K562 (cell line): ENCODE measurements around the gene UBAC2. TPM values are rescaled to one million over a fixed set of nuclear protein-coding genes. Genes with fewer than 3 reads are reported as not detected.

ENCODE experiments used
- ATAC-seq: fragments of 200-7000 bp; cut with Tn5 transposase; 3 replicates; pipeline ENCODE4 v1.9.1; 2020; ENCODE audit warnings: moderate library complexity
- BruUV-seq: library from RNA; stranded (reverse); fragments of 400-500 nt; replicated peaks from 2 replicates; lab custom pipeline; 2021; lab: Mats Ljungman, UMichigan
- CTCF ChIA-PET: fragments of 300-600 bp; formaldehyde crosslinking; extraction: SDS; loops from one replicate; lab custom pipeline; 2021; ENCODE audit warnings: low intra/inter-chr PET ratio; lab: Yijun Ruan, JAX
- POLR2A ChIA-PET: fragments of 300-600, 350-650 bp; sonication (Branson Sonifier 250); formaldehyde crosslinking; extraction: SDS; loops from one replicate; lab custom pipeline; 2021; ENCODE audit warnings: antibody characterized with exemption, inconsistent platforms; lab: Yijun Ruan, JAX
- DNase-seq, 4 experiments: peaks; one replicate each; pipeline versions ENCODE4 v3.0.0 to v3.0.0-alpha.2; 2011 to 2018; ENCODE audit warnings: low spot score in 3 of 4, mixed read lengths in 3 of 4; ENCODE audit errors: extremely low read depth in 1 of 4
- FAIRE-seq: peaks from 2 replicates; lab custom pipeline; 2011; peaks lifted over from hg19 to GRCh38; lab: Jason Lieb, UNC
- H2AFZ ChIP-seq: 2 replicates; pipeline ENCODE4 v1.6.0; 2011; ENCODE audit warnings: low read depth, low read length, control low read depth, inconsistent platforms
- H3K27ac ChIP-seq: fragments of 200-600 bp; 3 replicates; pipeline ENCODE4 v1.8.0; 2011; ENCODE audit warnings: low read depth, mild to moderate bottlenecking, control low read depth, inconsistent platforms, low read length, moderate library complexity, mixed read lengths; ENCODE audit errors: extremely low read depth
- H3K27me3 ChIP-seq, 2 experiments: fragments of 300-600 bp in 1 of 2; 2 replicates in 1 of 2; 3 replicates in 1 of 2; pipeline versions ENCODE4 v1.6.0 to v1.8.0; 2011; ENCODE audit warnings: inconsistent platforms in 2 of 2, low read length in 2 of 2, mild to moderate bottlenecking in 1 of 2, mixed read lengths in 1 of 2, moderate library complexity in 1 of 2; ENCODE audit not compliant: control insufficient read depth in 2 of 2, insufficient read depth in 2 of 2
- H3K36me3 ChIP-seq: fragments of 300-600 bp; 3 replicates; pipeline ENCODE4 v1.8.0; 2011; ENCODE audit warnings: mild to moderate bottlenecking, low read length, inconsistent platforms; ENCODE audit not compliant: control insufficient read depth, insufficient read depth
- H3K4me1 ChIP-seq, 2 experiments: fragments of 200-600 bp in 1 of 2; replicated peaks in 1 of 2; 2 replicates in 1 of 2; 3 replicates in 1 of 2; pipeline versions ENCODE4 v1.5.1 to v1.8.0; 2011; ENCODE audit warnings: inconsistent platforms in 2 of 2, low read length in 2 of 2, mild to moderate bottlenecking in 1 of 2, mixed read lengths in 1 of 2, moderate library complexity in 1 of 2; ENCODE audit not compliant: control insufficient read depth in 2 of 2, insufficient read depth in 2 of 2
- H3K4me2 ChIP-seq: 2 replicates; pipeline ENCODE4 v1.6.1; 2011; ENCODE audit warnings: low read length, control low read depth, inconsistent platforms, mixed read lengths; ENCODE audit not compliant: insufficient read depth
- H3K4me3 ChIP-seq: fragments of 200-600 bp; sonication (generic), shearing (Covaris generic); 2 replicates; pipeline ENCODE4 v1.5.1; 2016; ENCODE audit warnings: control low read depth, inconsistent platforms
- H3K79me2 ChIP-seq: fragments of 200-600 bp; 3 replicates; pipeline ENCODE4 v1.8.0; 2011; ENCODE audit warnings: low read length, inconsistent platforms; ENCODE audit not compliant: control insufficient read depth, insufficient read depth
- H3K9ac ChIP-seq, 2 experiments: 2 replicates each; pipeline versions ENCODE4 v1.6.0 to v1.6.1; 2011; ENCODE audit warnings: low read depth in 2 of 2, low read length in 2 of 2, control low read depth in 1 of 2, inconsistent platforms in 1 of 2, mild to moderate bottlenecking in 1 of 2, mixed read lengths in 1 of 2; ENCODE audit not compliant: insufficient read depth in 1 of 2
- H3K9me1 ChIP-seq: one replicate; pipeline ENCODE4 v1.6.0; 2011; ENCODE audit warnings: inconsistent platforms, mild to moderate bottlenecking, low read length, moderate library complexity; ENCODE audit not compliant: control insufficient read depth, insufficient read depth
- H3K9me3 ChIP-seq: replicated peaks from 2 replicates; pipeline ENCODE4 v1.5.1; 2011; ENCODE audit warnings: low read depth, low read length, inconsistent platforms; ENCODE audit not compliant: control insufficient read depth, insufficient read depth
- H4K20me1 ChIP-seq: replicated peaks from 2 replicates; pipeline ENCODE4 v1.6.1; 2011; ENCODE audit warnings: low read length, inconsistent platforms, mixed read lengths; ENCODE audit not compliant: control insufficient read depth, insufficient read depth
- ADNP ChIP-seq: fragments of 200-800 bp; sonication (Bioruptor generic); IDR thresholded peaks from 2 replicates; pipeline ENCODE4 v1.6.1; 2016; ENCODE audit warnings: missing genetic modification characterization, missing compliant biosample characterization
- EWSR1 ChIP-seq: fragments of 450-650 bp; IDR thresholded peaks from 2 replicates; pipeline ENCODE4 v1.6.1; 2018; ENCODE audit warnings: borderline replicate concordance, mild to moderate bottlenecking, low read depth, moderate library complexity; ENCODE audit not compliant: partially characterized antibody
- FOXJ3 ChIP-seq: sonication (generic); formaldehyde crosslinking; IDR thresholded peaks from 2 replicates; pipeline ENCODE4 v1.4.0; 2020; ENCODE audit warnings: mild to moderate bottlenecking, missing genetic modification reagents
- FUS ChIP-seq: fragments of 200-400 bp; formaldehyde crosslinking; optimal IDR thresholded peaks from 2 replicates; pipeline ENCODE3; 2017; ENCODE audit warnings: low read depth, low read length
- IRF2 ChIP-seq: sonication (generic); formaldehyde crosslinking; IDR thresholded peaks from 2 replicates; pipeline ENCODE4 v1.8.1; 2022; ENCODE audit warnings: mild to moderate bottlenecking, missing genetic modification reagents
- IRF9 ChIP-seq: fragments of 450-650 bp; IDR thresholded peaks from 2 replicates; pipeline ENCODE4 v1.6.1; 2016; ENCODE audit warnings: missing biosample characterization, missing genetic modification characterization
- KDM1A ChIP-seq, 2 experiments: fragments of 450-650 bp; IDR thresholded peaks; 2 replicates each; pipeline ENCODE4 v1.6.1; 2016; ENCODE audit warnings: mild to moderate bottlenecking in 2 of 2
- KHSRP ChIP-seq: fragments of 450-650 bp; IDR thresholded peaks from 2 replicates; pipeline ENCODE4 v1.6.1; 2017
- MEIS2 ChIP-seq: fragments of 450-650 bp; IDR thresholded peaks from 2 replicates; pipeline ENCODE4 v1.6.1; 2014; ENCODE audit warnings: mild to moderate bottlenecking; ENCODE audit not compliant: partially characterized antibody
- MYC ChIP-seq, 2 experiments: fragments of 250-450 bp in 1 of 2; sonication (Bioruptor Pico) in 1 of 2; IDR thresholded peaks; 2 replicates each; pipeline versions ENCODE4 v1.5.1 to v1.6.1; 2012 to 2021; ENCODE audit warnings: low read depth in 2 of 2, borderline replicate concordance in 1 of 2, improper control_type of control experiment in 1 of 2, low read length in 1 of 2, mild to moderate bottlenecking in 1 of 2, moderate library complexity in 1 of 2
- PBX2 ChIP-seq, 2 experiments: IDR thresholded peaks in 1 of 2; conservative IDR thresholded peaks in 1 of 2; 2 replicates each; pipeline ENCODE4 v1.6.1; 2016; ENCODE audit warnings: low read depth in 2 of 2, mild to moderate bottlenecking in 1 of 2, missing compliant biosample characterization in 1 of 2, missing genetic modification characterization in 1 of 2, moderate library complexity in 1 of 2
- POLR2G ChIP-seq: fragments of 200-400 bp; formaldehyde crosslinking; IDR thresholded peaks from 2 replicates; pipeline ENCODE4 v1.6.1; 2017; ENCODE audit warnings: low read depth, mild to moderate bottlenecking, antibody characterized with exemption, low read length, moderate library complexity
- POLR3A ChIP-seq: IDR thresholded peaks from 2 replicates; pipeline ENCODE4 v1.6.1; 2011; ENCODE audit warnings: borderline replicate concordance, mild to moderate bottlenecking, moderate library complexity; ENCODE audit not compliant: insufficient read length, insufficient read depth; ENCODE audit errors: extremely low read depth
- SETDB1 ChIP-seq: IDR thresholded peaks from one replicate; pipeline ENCODE4 v1.6.1; 2012; ENCODE audit warnings: low read length, control low read depth, inconsistent platforms
- THRB ChIP-seq: fragments of 450-650 bp; formaldehyde crosslinking; conservative IDR thresholded peaks from 2 replicates; pipeline ENCODE4 v1.4.0; 2022; ENCODE audit warnings: mild to moderate bottlenecking, missing genetic modification characterization
- ZNF324 ChIP-seq: fragments of 250-450 bp; sonication (Bioruptor Pico); IDR thresholded peaks from 2 replicates; pipeline ENCODE4 v1.4.0; 2020; ENCODE audit warnings: mild to moderate bottlenecking
- ZNF57 ChIP-seq: fragments of 450-650 bp; formaldehyde crosslinking; IDR thresholded peaks from 2 replicates; pipeline ENCODE4 v1.4.0; 2020; ENCODE audit warnings: mild to moderate bottlenecking, moderate library complexity
- ZNF584 ChIP-seq: fragments of 200-800 bp; sonication (Bioruptor generic); IDR thresholded peaks from 2 replicates; pipeline ENCODE4 v1.6.1; 2016; ENCODE audit warnings: low read depth, mild to moderate bottlenecking, missing genetic modification characterization, missing compliant biosample characterization
- WGBS: fragments of 100-300 bp; shearing (Covaris generic); methylation state at CpG from one replicate; pipeline ENCODE4 v1.1.6; 2016; ENCODE audit warnings: low coverage, mixed read lengths; ENCODE audit not compliant: insufficient coverage; ENCODE audit errors: missing lambda C conversion rate; 5-methylcytosine and 5-hydroxymethylcytosine counted together
- in situ Hi-C: fragments of 300-500 bp; cut with MboI; formaldehyde crosslinking; loops from 4 replicates; pipeline ENCODE4 v1.15.0; 2018; ENCODE audit warnings: inconsistent platforms, mixed read lengths
- intact Hi-C: fragments of 100-400 bp; cut with micrococcal nuclease; formaldehyde crosslinking; loops from 2 replicates; pipeline ENCODE4 v1.14.2; 2022
- polyA plus RNA-seq, 8 experiments: library from polyadenylated mRNA; depleted of rRNA in 4 of 8; stranded (reverse) in 5 of 8; unstranded in 3 of 8; fragments of >200 nt; fragmentation: Nextera tagmentation in 2 of 8; fragmentation: Illumina TruSeq in 1 of 8; extraction: Ambion mirVana in 2 of 8; extraction: Trizol in 1 of 8; gene quantifications; 2 replicates each; pipeline versions ENCODE4 v1.2.1 to v1.2.3, GENCODE V29; 2011 to 2014; ENCODE audit warnings: inconsistent platforms in 1 of 8, missing spikeins in 1 of 8
- total RNA-seq, 7 experiments: library from RNA; depleted of rRNA in 6 of 7; stranded (reverse); fragments of >200 nt in 6 of 7; fragmentation: Illumina TruSeq in 2 of 7; extraction: Trizol in 2 of 7; gene quantifications; 2 replicates each; pipeline versions ENCODE4 v1.2.1 to v1.2.3, GENCODE V29; 2011 to 2021; ENCODE audit warnings: low replicate concordance in 1 of 7

UBAC2 gene
- total and polyA plus RNA-seq, 9 of the 15 experiments (the other 6 are each of a cell fraction or from before 2014, with no cell fraction given) = 6.0 to 84.1 (median 32.3) TPM

GRCh38 chr13:99224021-99224420, 23.4 kb downstream of the UBAC2 start:
- 53% methylated on average over 2 of the region's 2 CpGs for WGBS
- no peak overlapping the region for H3K4me3 ChIP-seq
- ATAC-seq = no peak
- DNase-seq = peak in 1 of 4 experiments; percentile 19
- BruUV-seq = no TSS peak
- no peaks in the 10 kb centered on the region for H3K27me3 ChIP-seq
- H3K9me3 ChIP-seq = no peaks in the 10 kb centered on the region
- peaks cover 15% of the 10 kb centered on the region; the same call in 1 of the 3 replicates for H3K36me3 ChIP-seq
- H3K4me1 ChIP-seq = peaks cover 0 to 11% of the 10 kb centered on the region in 2 experiments; a peak in 3 of 5 replicates
- H3K27ac ChIP-seq = no peak overlapping the region
- FAIRE-seq = no peak
- no peak overlapping the region for H2AFZ ChIP-seq
- H3K4me2 ChIP-seq = no peak overlapping the region
- H3K9me1 ChIP-seq = no peaks in the 10 kb centered on the region
- H4K20me1 ChIP-seq = peaks cover 20% of the 10 kb centered on the region
- peak; percentile 60 for TF ChIP-seq MEIS2
- no peak for TF ChIP-seq POLR2G
- TF ChIP-seq FOXJ3 (CRISPR knock-in tag) = no peak
- no peak for TF ChIP-seq KHSRP
- TF ChIP-seq PBX2 (CRISPR knock-in tag; IDR thresholded peaks at IDR 0.05; ENCODE audit: low read depth) = no peak
- 0 out of 2 replicates have a peak, but pooled peaks have one; percentile 31 for TF ChIP-seq PBX2 (tag; conservative IDR thresholded peaks at IDR 0.05; ENCODE audit: low read depth)
- no peak for TF ChIP-seq IRF2
- no peak for TF ChIP-seq MYC (IDR thresholded peaks at IDR 0.05; ENCODE audit: low read depth, low read length)
- no peak for TF ChIP-seq MYC (CRISPR knock-in tag; IDR thresholded peaks at IDR 0.05; ENCODE audit: borderline replicate concordance, low read depth)
- TF ChIP-seq ZNF584 (CRISPR knock-in tag) = no peak
- no peak for TF ChIP-seq ADNP
- TF ChIP-seq IRF9 (tag) = no peak
- TF ChIP-seq ZNF57 (CRISPR knock-in tag) = no peak
- no peak for TF ChIP-seq FUS
- TF ChIP-seq SETDB1 = no peak
- TF ChIP-seq POLR3A = no peak
- no peak for TF ChIP-seq ZNF324 (CRISPR knock-in tag)
- TF ChIP-seq KDM1A (IDR thresholded peaks at IDR 0.05) = no peak
- TF ChIP-seq EWSR1 = no peak
- no peak for TF ChIP-seq THRB
- in situ Hi-C loops = no loop called here
- peaks cover 95% of the 10 kb centered on the region for H3K79me2 ChIP-seq
- H3K9ac ChIP-seq = no peak overlapping the region
- intact Hi-C loops = no loop called here
- CTCF ChIA-PET = no interaction called here
- POLR2A ChIA-PET = no interaction called here
